Measurements from ENCODE around the gene IL1RAPL2.
"Not testable (repeated sequence)": the region's sequence is repeated elsewhere in the genome, so short reads cannot be mapped to it uniquely, and the experiment has no call there.

IL1RAPL2 gene

DNA sequence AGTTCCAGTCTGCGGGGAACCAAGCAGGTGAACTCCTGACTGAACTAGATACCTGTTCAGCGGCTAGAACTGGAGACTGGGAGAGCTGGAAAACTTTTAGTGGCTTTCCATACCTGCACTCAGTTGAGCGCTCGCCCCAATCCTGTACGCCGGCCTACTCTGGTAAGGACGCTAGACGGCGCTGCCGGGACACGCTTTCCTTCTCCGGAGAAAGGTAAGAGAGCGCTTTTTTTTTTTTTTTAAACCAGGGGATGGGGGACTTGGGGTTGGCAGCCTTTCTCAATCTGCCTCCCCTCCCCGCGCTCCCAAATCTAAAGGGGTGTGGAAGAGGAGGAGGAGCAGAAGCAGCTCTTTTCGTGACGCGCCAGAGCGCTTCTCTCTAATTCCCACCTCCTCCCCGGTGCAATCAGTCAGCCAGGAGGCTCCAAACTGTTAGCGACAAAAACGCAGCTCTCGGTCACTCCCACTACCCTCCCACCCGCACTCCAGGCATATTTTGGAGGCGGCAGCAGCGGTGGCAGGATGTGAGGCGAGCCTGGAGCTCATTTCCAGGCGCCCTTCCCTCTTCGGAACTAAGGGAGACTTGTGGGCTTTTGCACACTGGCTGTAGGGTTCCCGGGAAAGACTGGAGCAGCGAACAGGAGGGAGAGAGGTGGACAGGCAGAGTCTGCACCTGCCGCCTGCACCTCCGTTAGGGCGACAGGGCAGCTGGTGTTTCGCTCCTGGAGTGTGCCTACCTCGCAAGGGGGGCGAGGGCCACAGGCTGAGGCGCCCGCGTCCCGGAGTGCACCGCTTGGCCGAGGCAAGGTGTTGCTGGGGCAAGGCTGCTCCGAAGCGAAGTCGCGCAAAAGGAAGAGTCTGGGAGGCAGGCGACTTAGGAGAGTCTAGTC, at the start of gene IL1RAPL2:
Gene IL1RAPL2 (plus strand): TSS at position 409 of the 890 bp plus-strand sequence.
- no peak for DNase-seq (ENCODE audit: low spot score)

DNA sequence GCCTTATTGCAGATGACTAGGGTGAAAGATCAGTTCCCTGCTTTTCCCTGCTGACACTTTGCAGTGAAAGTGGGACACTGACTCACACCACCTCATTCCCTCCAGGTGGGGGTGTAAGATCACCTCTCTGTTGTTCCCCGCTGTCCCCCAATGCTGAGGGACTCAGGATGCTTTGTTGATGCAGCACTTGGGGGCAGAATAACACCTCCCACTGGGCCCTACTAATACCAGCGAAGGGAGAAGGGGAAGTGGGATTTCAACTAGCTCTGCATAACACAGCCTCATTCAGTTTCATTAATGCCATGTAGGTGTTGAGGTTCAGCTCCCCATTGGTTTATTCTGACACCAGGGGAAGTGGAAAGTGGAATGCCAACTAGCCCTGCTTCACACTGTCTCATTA, 43.6 kb upstream of the IL1RAPL2 start:
- no peak for DNase-seq (ENCODE audit: low spot score)

DNA sequence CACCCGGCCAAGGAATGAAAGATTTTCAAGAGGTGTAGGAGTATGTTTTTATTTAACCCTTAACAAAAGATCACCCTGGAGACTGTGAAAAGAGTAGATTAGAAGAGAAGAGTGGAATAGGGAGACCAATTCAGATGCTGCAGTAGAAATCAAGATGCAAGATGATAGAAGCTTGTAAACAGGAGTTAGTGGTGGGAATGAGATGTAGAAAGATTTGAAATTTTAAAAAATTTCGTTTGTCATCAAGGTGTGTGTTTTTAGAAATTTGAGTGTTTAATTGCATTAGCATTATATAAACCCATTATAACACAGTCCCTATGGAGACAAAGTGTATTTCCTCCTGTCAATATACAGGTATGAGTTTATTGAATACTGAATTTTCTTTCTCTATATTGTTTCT, 42.1 kb upstream of the IL1RAPL2 start:
- DNase-seq (ENCODE audit: low spot score), result no peak

DNA sequence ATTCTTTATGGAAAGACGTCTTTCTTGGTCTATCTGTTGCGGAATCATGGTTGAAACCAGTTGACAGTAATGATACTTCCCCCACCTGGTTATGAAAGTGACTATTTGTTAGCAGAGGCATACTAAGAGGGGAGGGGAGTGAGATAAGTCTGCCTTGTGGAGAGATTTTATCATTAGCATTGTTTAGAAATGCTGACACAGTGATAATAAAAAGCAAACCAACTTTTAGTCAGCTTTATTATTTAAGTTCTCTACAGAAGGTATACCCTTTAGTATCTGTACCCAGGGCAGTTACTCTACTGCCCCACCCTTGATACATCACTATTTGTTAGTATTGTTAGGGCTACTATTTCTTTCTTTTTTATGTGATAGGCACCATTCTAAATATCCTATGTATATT, 26.9 kb upstream of the IL1RAPL2 start:
- no peak for DNase-seq (ENCODE audit: low spot score)

DNA sequence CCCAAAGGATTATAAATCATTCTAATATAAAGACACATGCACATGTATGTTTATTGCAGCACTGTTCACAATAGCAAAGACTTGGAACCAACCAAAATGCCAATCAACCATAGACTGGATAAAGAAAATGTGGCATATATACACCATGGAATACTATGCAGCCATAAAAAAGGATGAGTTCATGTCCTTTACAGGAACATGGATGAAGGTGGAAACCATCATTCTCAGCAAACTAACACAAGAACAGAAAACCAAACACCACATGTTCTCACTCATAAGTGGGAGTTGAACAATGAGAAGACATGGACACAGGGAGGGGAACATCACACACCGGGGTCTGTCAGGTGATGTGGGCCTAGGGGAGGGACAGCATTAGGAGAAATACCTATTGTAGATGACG, 23.6 kb upstream of the IL1RAPL2 start:
- not testable (repeated sequence) for DNase-seq (ENCODE audit: low spot score)

DNA sequence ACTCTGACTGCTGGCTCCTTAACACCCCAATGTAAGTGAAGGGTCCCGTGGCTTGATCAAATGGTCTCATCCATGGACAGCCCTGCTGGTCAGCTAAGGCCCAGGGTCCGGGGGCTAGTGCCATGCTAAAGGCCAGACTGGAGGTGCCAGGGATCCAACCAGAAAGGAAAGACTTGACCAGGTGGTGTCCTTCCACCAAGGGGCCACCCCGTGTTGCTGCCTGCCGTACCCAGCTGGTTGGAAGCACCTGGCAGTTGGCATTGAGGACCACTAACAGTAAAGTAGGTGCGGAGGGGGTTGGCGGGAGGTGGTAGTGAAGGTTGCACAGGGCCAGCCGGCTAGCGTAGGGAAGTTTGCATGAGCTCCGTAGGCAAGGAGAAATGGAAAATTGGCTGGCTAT, 1.7 kb upstream of the IL1RAPL2 start:
- no peak for DNase-seq (ENCODE audit: low spot score)

DNA sequence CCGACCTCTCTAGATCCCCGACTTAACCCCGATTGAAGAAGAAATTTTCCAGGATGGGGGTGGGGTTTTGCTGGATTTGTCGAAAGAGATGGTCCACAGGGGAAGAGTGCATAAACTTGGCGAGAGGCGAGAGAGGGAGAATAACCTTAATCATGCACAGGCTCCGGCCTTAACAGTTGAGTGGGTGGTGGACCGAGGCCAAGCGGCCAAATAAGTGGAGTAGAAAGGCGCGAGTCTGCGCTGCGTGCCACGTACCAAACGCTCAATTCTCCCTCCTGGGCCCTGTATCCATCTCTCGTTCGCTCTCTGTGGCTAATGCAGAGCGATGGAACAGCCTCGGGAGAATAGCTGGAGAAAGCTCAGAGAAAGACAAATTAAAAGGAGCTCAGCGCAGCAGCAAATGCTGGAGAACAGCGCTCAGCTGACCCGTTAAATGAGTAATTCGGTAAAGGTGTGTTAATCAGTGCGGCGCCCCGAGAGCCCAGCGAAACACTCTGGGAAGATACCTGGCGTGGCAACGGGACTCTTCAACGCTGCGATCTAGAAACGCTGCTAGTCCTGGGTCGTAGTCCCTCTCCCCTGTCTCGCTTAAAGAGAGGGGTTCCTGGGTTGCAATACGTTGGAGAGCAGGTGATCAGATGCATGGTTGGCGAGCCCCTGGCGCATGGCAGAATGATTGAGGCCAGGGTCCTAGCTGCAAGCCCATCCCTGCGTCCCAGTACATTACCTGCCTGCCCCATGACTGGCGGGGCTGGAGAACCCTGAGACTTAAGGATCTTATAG, 887 bp upstream of the IL1RAPL2 start:
- DNase-seq (ENCODE audit: low spot score), result no peak

DNA sequence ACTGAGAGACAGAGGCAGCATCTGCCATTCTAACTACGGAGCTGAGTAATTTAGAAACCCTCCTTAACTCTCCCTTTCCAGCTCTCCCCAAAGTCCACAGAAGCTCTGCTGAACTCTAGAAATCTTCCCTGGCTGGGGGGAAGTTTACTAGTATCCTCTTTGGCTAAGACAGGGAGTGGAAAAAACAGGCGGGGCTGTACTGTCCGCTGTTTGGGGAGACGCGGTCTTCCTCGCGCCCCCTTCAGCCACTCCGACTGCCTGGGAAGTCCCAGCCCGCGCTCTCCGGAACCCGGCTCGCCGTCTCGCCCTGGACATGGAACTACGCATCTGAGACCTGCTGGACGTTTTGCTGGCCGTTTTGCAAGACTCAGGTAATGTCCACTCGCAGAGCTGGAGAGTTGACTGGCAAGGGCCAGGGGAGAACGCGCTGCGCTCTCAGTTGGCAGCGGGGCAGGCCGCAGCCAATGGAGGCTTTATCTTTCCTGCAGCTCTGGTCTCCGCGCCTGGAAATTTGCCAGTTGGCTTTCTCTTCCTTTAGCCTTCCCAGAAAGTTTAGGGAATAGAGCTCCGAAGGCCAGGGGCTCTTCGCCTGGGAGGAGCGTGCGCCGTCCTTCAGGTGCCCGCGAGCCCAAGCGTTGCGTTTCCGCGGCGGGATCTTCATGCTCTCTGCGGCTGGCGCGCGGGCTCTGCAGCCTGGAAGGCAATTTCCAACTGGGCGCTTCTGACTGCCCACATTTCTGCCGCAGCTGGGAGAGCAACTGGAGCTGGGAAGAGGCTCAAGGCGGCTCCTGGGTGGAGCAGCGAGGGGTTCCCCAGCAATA, 892 bp downstream of the IL1RAPL2 start:
- no peak for DNase-seq (ENCODE audit: low spot score)

DNA sequence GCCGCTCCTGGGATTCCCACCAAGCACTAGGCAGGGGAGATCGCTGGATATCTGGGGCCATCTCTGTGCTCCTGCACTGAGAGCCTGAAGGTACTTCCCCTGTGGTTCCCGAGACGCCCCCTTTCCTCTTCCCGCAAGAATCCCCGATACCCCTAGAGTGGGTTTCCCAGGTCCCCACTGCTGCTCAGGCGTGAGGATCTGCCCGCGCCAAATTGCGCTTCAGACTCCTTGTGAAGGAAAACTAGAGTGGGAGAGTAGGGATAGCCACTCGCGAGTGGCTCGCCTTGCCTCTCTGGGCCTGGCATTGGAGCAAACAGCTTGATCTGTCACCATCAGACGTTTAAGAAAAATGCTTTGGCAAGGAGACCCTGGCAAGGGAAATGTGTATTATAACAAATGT, 1.5 kb downstream of the IL1RAPL2 start:
- no peak for DNase-seq (ENCODE audit: low spot score)

DNA sequence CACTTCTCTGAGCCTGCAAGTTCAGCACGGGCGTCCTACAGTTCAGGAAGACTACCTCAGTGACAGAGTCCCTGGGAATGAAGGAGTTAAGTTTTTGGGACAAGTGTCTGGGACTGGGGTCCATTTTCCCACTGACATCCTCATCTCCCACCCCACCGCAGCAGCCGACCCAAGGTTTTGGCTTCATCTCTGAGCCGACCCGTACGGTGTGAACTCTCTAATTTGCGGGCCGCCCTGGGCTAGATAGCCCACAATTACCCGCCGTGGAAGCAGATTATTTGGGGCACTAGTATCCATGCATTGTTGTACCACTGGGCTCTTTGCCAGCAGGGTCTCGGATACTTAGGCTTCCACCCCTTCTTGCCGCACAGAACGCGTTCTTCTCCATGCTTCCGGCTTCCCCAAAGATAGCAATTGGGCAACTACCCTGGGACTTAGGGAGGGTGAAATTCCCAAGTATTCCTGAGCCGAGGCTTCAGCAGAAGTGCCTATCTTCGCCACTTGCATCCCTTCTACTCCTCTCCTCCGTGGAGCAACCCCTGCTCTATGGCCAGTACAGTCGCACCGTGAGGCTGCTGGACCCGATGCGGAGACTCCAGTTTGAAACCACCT, 2.4 kb downstream of the IL1RAPL2 start:
- no peak for DNase-seq (ENCODE audit: low spot score)

DNA sequence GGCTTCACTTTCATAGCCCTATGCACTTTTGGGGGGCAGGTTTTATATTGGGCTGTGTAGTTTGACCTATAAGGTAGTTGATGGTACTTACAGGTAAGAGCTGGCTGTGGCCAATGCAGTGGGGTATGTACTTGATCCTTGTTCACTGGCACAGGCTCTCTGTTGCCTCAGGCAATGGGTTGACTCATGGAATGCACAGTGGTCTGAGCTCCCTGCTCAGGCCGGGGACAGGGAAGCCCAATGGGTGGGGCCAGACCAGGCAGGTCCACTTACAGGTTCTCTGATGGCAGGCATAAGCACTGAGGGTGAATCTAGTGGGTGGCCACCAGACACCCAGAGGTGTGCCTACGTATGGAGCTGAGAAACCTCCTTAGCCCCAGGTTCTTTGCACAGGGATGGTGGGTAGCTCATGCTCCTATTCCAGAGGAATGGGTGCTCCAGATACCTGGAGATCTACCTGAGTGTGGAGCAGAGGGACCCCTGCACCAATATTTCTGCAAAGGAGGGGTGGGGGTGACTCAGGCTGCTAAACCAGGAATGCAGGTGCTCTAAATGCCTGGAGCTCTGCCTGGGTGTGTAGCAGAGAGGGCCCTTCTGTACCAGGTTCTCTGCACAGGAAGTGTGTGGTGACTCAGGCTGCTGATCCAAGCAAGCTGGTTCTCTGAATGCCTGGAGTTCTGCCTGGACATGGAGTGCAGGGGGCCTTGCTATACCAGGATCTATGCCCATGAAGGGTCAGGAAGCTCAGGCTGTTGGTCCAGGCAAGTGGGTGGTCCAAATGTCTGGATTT, 52.3 kb downstream of the IL1RAPL2 start:
- no peak for DNase-seq (ENCODE audit: low spot score)

DNA sequence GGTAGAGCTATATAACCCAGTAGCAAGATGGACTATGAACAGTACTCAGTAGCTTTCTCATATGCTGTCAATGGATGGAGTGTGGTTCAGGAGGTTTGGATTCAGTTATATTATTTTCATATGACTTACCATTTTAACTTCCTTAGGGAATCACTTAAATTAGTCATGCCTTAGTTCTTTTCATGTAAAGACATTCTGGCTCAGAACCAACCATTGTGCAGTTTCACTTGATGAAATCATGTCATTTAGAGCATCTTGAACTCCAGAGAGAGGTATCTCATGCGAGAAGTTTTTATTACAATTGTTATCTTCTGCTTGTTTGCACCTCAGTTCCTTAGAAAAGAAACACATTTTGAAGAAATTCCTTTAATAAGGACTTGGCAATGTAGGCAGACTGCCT, 55.8 kb downstream of the IL1RAPL2 start:
- DNase-seq (ENCODE audit: low spot score), result no peak

DNA sequence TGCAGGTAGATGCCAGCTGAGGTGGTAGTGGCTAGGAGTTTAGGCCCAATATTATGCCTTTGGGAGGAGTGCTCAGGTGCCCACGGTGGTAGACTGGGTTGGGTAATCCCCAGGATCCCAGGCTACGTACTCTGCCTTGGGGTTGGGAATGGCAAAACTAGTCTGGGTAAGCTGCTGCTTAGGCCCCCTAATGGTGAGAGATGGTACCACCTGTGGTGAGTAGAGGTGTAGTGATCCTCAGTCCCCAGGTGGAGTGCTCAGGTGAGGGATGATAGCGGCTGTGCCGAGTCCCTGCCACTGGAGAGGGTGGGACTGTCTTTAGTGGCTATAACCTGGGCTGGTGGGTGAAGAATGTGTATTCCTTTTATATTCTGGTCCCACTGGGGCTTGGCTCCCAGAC, 75.2 kb downstream of the IL1RAPL2 start:
- no peak for DNase-seq (ENCODE audit: low spot score)

DNA sequence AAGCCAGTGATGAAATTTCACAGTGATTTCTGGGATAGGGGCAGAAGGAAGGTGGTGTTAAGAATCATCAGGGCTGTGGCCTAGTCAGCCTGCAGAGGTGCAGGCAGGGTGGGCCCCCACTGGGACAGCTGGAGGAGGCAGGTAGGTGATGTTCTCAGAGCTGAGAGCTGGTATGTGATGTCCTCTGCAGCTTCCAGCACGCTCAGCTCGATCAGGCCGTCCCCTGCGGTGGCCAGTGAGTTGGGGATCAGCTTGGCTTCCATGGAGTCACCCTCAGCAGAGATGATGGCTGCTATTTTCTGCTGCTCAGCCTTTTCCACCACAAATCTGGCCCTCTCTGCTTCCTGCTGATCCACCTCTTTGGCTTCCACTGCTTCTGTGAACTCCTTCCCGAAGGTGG, 81.1 kb downstream of the IL1RAPL2 start:
- no peak for DNase-seq (ENCODE audit: low spot score)

DNA sequence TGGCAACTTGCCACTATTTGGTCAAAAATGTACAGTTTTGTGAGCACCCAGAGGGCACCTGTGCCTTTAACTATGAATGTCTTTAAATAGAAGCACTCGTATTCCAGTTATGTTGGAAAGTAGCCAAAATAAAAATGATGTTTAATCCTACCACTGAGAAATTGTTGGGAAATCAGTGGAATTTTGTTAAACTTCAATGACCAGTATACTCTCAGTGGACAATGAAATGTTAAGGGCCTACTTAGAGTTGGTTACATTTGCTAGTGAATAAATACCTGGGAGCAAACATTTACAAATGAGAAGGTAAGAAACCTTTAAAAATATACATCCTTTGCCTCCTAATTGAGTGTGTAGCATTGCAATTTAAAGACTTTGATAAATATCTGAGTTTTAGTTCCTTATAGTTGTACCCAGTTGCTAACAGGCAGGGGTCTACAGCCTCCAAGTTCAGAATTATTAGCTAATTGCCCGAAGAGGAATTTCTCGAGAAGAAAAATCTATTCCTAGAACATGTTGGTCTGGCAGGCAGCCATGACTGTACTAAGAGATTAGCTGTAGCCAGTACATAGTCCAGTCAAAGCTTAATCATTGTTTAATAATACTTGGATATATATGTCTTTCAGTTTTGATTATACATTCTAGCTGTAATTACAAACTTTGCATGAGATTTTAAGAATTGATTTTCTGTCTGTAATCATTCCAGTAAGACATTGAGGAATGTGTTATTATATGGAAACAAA, 93.2 kb downstream of the IL1RAPL2 start:
- no peak for DNase-seq (ENCODE audit: low spot score)

DNA sequence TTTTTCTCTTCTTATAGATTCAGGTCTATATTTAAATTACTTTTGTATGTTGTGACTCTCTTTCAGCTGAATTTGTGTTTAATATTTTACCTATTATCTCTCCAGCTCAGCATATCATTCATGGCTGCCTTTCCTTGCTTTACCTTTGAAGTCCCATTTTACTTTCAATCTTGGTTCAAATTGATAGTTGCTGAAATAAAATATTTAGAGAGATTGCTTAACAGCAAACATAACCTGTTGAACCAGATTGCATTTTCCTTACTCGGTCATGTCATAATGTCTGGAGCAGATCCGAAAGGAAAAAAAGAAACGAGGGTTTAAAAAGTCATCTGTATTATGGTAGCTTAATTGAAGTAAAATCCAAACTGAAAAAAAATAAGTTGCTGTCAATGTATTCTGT, 94.1 kb downstream of the IL1RAPL2 start:
- DNase-seq (ENCODE audit: low spot score), result no peak

DNA sequence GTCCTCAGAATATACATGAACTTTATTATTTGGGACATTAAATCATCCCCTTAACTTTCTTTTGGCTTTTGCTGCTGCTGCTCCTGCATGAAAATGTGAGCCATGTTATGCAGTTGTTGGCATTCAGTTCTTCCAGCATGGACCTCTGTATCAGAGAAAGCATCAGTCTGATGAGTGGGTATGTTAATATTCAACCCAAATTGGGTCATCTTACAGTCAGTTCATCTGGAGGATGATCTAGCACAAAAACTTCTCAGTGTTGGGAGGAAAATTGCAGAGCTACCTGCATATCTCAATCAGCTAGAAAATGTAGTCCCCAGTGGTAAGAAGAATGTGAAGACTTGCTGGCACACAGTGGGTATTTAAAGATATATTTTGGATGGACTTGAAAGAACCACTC, 96.7 kb downstream of the IL1RAPL2 start:
- no peak for DNase-seq (ENCODE audit: low spot score)

DNA sequence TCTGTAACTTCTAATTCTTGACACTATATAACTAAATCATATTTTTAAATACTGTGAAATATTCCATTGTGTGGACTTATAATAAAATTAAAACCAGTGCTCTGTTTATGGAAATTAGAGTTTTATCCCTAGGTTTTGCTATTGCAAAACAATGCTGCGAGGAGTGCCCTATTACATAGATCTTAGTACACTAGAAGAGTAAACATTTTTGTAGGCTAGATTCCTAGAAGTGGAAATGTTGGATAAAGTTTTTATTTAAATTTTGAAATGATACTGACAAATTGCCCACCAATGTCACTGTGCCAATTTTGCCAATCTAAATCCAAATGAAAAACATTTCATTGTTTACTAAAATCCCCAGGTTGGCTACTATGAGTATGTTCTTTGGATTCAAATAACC, 99.7 kb downstream of the IL1RAPL2 start:
- DNase-seq (ENCODE audit: low spot score), result no peak

DNA sequence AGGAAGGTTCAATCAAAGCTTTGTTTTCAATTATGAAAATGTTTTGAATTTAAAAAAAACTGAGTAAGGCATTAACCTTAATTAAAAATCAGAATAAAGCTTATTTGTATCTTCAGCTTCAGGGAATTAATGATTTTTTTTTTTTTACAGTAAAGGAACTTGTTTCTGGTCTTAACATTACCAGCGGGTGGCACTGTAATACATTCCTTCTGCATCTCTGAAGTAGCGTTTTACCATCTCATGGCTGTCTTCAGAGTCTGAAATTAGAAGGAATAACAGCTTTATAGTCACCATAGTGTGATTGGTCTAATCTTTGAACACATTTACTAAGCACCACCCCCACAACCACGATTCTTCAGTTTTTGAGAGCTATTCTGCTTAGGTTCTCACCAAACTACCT, 102.6 kb downstream of the IL1RAPL2 start:
- DNase-seq (ENCODE audit: low spot score), result no peak

DNA sequence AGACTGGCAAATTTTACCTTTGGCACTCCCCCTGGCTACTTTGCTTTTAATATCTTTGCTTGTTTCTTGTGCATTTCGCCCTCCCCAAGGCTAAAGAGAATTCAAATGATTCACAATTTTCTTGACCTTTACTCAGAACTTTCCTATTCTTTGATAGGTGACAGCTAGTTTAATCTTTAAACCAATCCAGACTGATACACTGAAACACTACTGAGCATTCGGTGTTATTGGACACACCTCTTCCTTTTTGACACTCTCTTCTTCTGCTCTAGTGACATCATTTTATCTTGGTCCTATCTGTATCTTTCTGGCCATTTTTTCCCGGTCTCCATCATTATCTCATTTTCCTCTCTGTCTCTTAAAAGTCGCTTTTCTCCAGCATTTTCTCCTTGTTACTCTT, 103.1 kb downstream of the IL1RAPL2 start:
- no peak for DNase-seq (ENCODE audit: low spot score)

DNA sequence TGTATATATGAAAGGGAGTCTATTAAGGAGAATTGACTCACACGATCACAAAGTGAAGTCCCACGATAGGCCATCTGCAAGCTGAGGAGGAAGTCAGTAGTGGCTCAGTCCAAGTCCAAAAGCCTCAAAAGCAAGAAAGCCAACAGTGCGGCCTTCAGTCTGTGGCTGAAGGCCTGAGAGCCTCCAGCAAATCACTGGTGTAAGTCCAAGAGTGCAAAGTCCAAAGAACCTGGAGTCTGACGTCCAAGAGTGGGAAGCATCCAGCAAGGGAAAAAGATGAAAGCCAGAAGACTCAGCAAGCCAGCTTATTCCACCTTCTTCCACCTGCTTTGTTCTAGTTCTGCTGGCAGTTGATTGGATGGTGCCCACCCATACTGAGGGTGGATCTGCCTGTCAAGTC, 104.1 kb downstream of the IL1RAPL2 start:
- no peak for DNase-seq (ENCODE audit: low spot score)

Data from CD4-positive, alpha-beta T cell treated with Interleukin-6 at 100 ng/mL for 8 hours (primary cell).